Neural cell (in vitro differentiated cells): Measurements from ENCODE around the gene OR13J1.

Source experiments
- CTCF ChIP-seq: fragments of 450-650 bp; IDR thresholded peaks from 2 replicates; pipeline ENCODE4 v1.5.1; 2014; ENCODE audit warnings: antibody characterized with exemption, mild to moderate bottlenecking, moderate library complexity; ENCODE audit not compliant: poor library complexity, severe bottlenecking
- EZH2 ChIP-seq: fragments of 200-600, 300-800 bp; shearing (Covaris generic), sonication (generic); IDR thresholded peaks from 2 replicates; pipeline ENCODE4 v1.6.1; 2014; ENCODE audit warnings: antibody characterized with exemption, low read length, borderline replicate concordance, mild to moderate bottlenecking; ENCODE audit not compliant: insufficient read depth, poor library complexity, severe bottlenecking

DNA sequence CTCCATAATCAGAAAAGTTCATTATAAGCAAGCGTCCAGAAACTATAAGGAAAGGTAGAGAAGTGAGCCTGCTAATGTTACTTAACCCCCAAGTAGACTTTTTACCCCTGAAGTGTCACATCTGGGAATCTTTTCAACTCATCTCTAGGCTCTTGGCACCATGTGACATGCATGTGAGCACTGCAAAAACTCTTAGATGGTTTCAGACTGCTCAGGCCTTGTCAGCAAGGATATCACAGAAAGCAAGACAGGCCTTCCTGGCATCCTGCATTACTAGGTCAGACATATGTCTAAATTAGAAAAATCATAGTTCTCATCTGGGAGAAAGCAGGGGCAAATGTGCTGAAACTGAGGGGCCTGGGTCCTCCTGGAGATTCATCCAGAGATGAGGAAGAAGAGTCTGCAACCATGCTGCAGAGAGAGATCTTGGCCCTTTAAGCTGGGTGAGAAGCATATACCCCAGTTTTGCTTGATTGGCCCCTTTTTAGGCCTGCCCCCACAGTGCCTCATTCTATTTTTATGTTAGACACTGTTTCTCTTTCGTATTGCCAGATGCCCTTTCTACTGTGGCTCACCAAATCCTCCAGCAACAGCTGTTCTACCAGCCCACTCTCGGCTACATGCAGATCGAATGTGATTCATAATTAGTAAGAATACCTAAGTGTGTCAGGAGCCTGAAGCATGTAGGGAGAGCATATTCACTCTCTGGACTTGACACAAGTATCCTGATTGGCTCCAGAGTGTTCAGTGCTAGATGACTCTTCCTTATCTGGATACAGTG is 22.2 kb downstream of the OR13J1 start:
- TF ChIP-seq CTCF: no peak
- TF ChIP-seq EZH2: no peak
